A549 (cell line): Measurements from ENCODE around the gene PDIA3.
A peak's percentile ranks its signal among the peaks of the same experiment; 100 is the strongest.

Experiments
- CBX2 ChIP-seq: fragments of 200-600 bp; sonication (generic); IDR thresholded peaks from 2 replicates; pipeline ENCODE4 v1.6.1; 2016; ENCODE audit warnings: low read depth, mild to moderate bottlenecking, borderline replicate concordance
- CHD2 ChIP-seq: fragments of 150-350 bp; IDR thresholded peaks from 2 replicates; pipeline ENCODE4 v1.6.1; 2014; ENCODE audit warnings: low read length; ENCODE audit not compliant: partially characterized antibody
- CTCF ChIP-seq: fragments of >200 bp; sonication (Bioruptor Twin); formaldehyde crosslinking; IDR thresholded peaks from 3 replicates; pipeline ENCODE4 v1.5.1; 2016
- GATA3 ChIP-seq: IDR thresholded peaks from 2 replicates; pipeline ENCODE4 v1.6.1; 2012; ENCODE audit warnings: borderline replicate concordance
- MAFK ChIP-seq: fragments of 450-650 bp; IDR thresholded peaks from 2 replicates; pipeline ENCODE4 v1.6.1; 2014; ENCODE audit not compliant: partially characterized antibody
- NPAS2 ChIP-seq: fragments of 250-450 bp; sonication (Bioruptor Pico); IDR thresholded peaks from 2 replicates; pipeline ENCODE4 v1.8.0; 2022; ENCODE audit warnings: mild to moderate bottlenecking, moderate library complexity, borderline replicate concordance
- POLR2A ChIP-seq: IDR thresholded peaks from 2 replicates; pipeline ENCODE4 v1.6.1; 2012; ENCODE audit warnings: mild to moderate bottlenecking, low read length
- RAD21 ChIP-seq, 2 experiments: fragments of >200 bp in 1 of 2; sonication (Bioruptor Twin) in 1 of 2; formaldehyde crosslinking in 1 of 2; IDR thresholded peaks in 1 of 2; conservative IDR thresholded peaks in 1 of 2; 2 replicates in 1 of 2; 3 replicates in 1 of 2; pipeline ENCODE4 v1.6.1; 2012 to 2018; ENCODE audit warnings: inconsistent platforms in 1 of 2
- SMC3 ChIP-seq: fragments of >200 bp; sonication (Bioruptor Twin); formaldehyde crosslinking; IDR thresholded peaks from 3 replicates; pipeline ENCODE4 v1.6.1; 2018; ENCODE audit warnings: inconsistent platforms
- SREBF2 ChIP-seq: fragments of 450-650 bp; IDR thresholded peaks from 2 replicates; pipeline ENCODE4 v1.6.1; 2014; ENCODE audit warnings: mild to moderate bottlenecking, moderate library complexity
- TF ChIP-seq, protein P1 (sequence below): IDR thresholded peaks from 2 replicates; pipeline ENCODE4 v1.6.1; 2012; ENCODE audit warnings: low read depth, borderline replicate concordance

GRCh38 chr15:43791993-43792760, 45.9 kb downstream of the PDIA3 start, which contains the start of gene SERF2:
- no peak for TF ChIP-seq CTCF
- no peak for TF ChIP-seq MAFK
- no peak for TF ChIP-seq SREBF2
- TF ChIP-seq POLR2A, result peak; percentile 92
- TF ChIP-seq CBX2, result no peak
- peak; percentile 87 for TF ChIP-seq NPAS2
- TF ChIP-seq GATA3, result no peak
- TF ChIP-seq, protein P1, sequence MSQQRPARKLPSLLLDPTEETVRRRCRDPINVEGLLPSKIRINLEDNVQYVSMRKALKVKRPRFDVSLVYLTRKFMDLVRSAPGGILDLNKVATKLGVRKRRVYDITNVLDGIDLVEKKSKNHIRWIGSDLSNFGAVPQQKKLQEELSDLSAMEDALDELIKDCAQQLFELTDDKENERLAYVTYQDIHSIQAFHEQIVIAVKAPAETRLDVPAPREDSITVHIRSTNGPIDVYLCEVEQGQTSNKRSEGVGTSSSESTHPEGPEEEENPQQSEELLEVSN, result peak; percentile 75; the same call in 1 of the 2 replicates
- no peak for TF ChIP-seq RAD21 (conservative IDR thresholded peaks at IDR 0.05 in 1 of 2, IDR thresholded peaks at IDR 0.05 in 1 of 2)
- no peak for TF ChIP-seq SMC3
- no peak for TF ChIP-seq CHD2
